Activated CD4-positive, alpha-beta T cell treated with anti-CD3 and anti-CD28 coated beads for 4 hours (primary cell): ENCODE measurements around the gene PPP1R14B.

Source experiments
- DNase-seq, 2 donors: peaks; one replicate each; pipeline ENCODE4 v3.0.0-alpha.2; 2020

The PPP1R14B gene

GRCh38 chr11:64245401-64245796, 1.3 kb downstream of the PPP1R14B start:
- DNase-seq: peak in 1 of 2 donors; percentile 50

GRCh38 chr11:64244966-64245365, 1.8 kb downstream of the PPP1R14B start:
- no peak for DNase-seq

GRCh38 chr11:64244107-64244506, 2.6 kb downstream of the PPP1R14B start:
- DNase-seq: no peak

GRCh38 chr11:64243236-64243854, 3.4 kb downstream of the PPP1R14B start:
- no peak for DNase-seq

GRCh38 chr11:64241491-64242374, 5.0 kb downstream of the PPP1R14B start:
- no peak for DNase-seq

- DNase-seq: peak; percentile 99 to 100
Observed at GRCh38 chr11:64241241-64241490, 5.6 kb downstream of the PPP1R14B start.

- peak; percentile 97 to 99 for DNase-seq
Observed at GRCh38 chr11:64240435-64241240, 6.1 kb downstream of the PPP1R14B start, which contains the start of gene FKBP2. Gene FKBP2, plus strand, starts transcription at chr11:64241095. Its CDS starts 1,293 bp downstream, at chr11:64242388.

- no peak for DNase-seq
Observed at GRCh38 chr11:64239662-64240434, 6.9 kb downstream of the PPP1R14B start.

GRCh38 chr11:64238999-64239398, 7.7 kb downstream of the PPP1R14B start:
- no peak for DNase-seq

GRCh38 chr11:64238076-64238475, 8.7 kb downstream of the PPP1R14B start:
- DNase-seq: no peak

- no peak for DNase-seq
Observed at GRCh38 chr11:64237484-64237951, 9.2 kb downstream of the PPP1R14B start.

GRCh38 chr11:64235437-64236161, 11.1 kb downstream of the PPP1R14B start:
- DNase-seq: no peak

- DNase-seq: peak; percentile 32 to 37
Observed at GRCh38 chr11:64234647-64235379, 11.9 kb downstream of the PPP1R14B start.

- DNase-seq: peak; percentile 72 to 76
Observed at GRCh38 chr11:64233913-64234586, 12.7 kb downstream of the PPP1R14B start, which contains the start of gene VEGFB. Gene VEGFB, plus strand, starts transcription at chr11:64234584. Its CDS starts 250 bp downstream, at chr11:64234834.

GRCh38 chr11:64232967-64233315, 13.8 kb downstream of the PPP1R14B start:
- DNase-seq: no peak

GRCh38 chr11:64232182-64232966, 14.4 kb downstream of the PPP1R14B start:
- no peak for DNase-seq

GRCh38 chr11:64231546-64231945, 15.2 kb downstream of the PPP1R14B start:
- no peak for DNase-seq

- no peak for DNase-seq
Observed at GRCh38 chr11:64230985-64231365, 15.8 kb downstream of the PPP1R14B start.

GRCh38 chr11:64230171-64230984, 16.4 kb downstream of the PPP1R14B start, which contains the start of gene DNAJC4:
Gene DNAJC4, plus strand, starts transcription at chr11:64230548. Its CDS starts 307 bp downstream, at chr11:64230855.
- DNase-seq: peak; percentile 81 to 85
